Activated T-helper 17 cell treated with anti-CD3 and anti-CD28 coated beads, Interleukin-2, amount 50 U/mL, for 72 hours (primary cell): ENCODE data around the gene CTAG1A. TPM values are rescaled to one million over a fixed set of nuclear protein-coding genes. Genes with fewer than 3 reads are reported as not detected.
A peak's percentile ranks its signal among the peaks of the same experiment; 100 is the strongest.
"Not testable (repeated sequence)": the region's sequence is repeated elsewhere in the genome, so short reads cannot be mapped to it uniquely, and the experiment has no call there.

Source experiments
- ATAC-seq: fragments of 150-1000 bp; cut with Tn5 transposase; replicated peaks from 2 replicates; pipeline ENCODE4 v1.10.0; 2021; ENCODE audit warnings: mild to moderate bottlenecking, moderate library complexity
- H3K27ac Mint-ChIP-seq: one replicate; pipeline ENCODE4 v1.8.0; 2022; ENCODE audit warnings: mixed read lengths
- H3K27me3 Mint-ChIP-seq: one replicate; pipeline ENCODE4 v1.8.0; 2022; ENCODE audit warnings: mixed read lengths
- H3K36me3 Mint-ChIP-seq: one replicate; pipeline ENCODE4 v1.8.0; 2022; ENCODE audit warnings: low read depth, mild to moderate bottlenecking, mixed read lengths
- H3K4me1 Mint-ChIP-seq: one replicate; pipeline ENCODE4 v1.8.0; 2022; ENCODE audit warnings: mixed read lengths
- H3K4me3 Mint-ChIP-seq: one replicate; pipeline ENCODE4 v1.8.0; 2022; ENCODE audit warnings: mild to moderate bottlenecking, mixed read lengths
- H3K9me3 Mint-ChIP-seq: one replicate; pipeline ENCODE4 v1.8.0; 2022; ENCODE audit warnings: mixed read lengths
- total RNA-seq, 2 donors: library from RNA; stranded (reverse); gene quantifications; one replicate each; pipeline ENCODE4 v1.2.3, GENCODE V29; 2022

Gene CTAG1A
- total RNA-seq: not detected

DNA sequence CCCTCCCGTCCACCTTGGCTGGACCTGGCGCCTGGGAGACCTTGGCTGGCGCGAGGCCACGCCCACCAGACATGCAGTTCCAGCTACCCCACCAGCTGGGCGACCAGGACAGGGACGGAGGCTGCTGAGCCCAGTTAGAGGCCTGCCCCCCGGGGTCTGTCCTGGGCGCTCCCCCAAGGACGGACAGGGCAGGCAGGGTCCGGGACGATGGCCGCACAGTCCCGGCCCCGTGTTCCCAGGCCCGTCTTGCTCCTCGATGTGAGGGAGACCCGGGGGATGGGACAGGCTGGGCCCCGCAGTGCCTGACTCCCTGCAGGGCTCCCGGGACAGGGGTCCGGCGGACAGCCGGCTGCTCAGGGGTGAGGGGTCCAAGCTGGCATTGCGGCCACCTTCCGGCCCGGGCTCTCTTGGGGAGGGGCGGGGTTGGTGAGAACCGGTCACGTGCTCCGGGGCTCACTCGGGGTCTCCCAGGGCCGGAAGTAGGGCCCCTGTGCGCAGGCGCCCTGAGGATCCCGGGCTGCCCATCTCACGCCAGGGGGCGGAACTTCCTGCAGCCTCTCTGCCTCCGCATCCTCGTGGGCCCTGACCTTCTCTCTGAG, at the start of gene CTAG1A:
Gene CTAG1A, plus strand, starts transcription at position 549 of the 599 bp plus-strand sequence. CDS start 74 bp downstream, outside the sequence.
- H3K27me3 Mint-ChIP-seq, H3K9me3 Mint-ChIP-seq, ATAC-seq, H3K27ac Mint-ChIP-seq, H3K4me1 Mint-ChIP-seq, H3K36me3 Mint-ChIP-seq, H3K4me3 Mint-ChIP-seq: not testable (repeated sequence)

DNA sequence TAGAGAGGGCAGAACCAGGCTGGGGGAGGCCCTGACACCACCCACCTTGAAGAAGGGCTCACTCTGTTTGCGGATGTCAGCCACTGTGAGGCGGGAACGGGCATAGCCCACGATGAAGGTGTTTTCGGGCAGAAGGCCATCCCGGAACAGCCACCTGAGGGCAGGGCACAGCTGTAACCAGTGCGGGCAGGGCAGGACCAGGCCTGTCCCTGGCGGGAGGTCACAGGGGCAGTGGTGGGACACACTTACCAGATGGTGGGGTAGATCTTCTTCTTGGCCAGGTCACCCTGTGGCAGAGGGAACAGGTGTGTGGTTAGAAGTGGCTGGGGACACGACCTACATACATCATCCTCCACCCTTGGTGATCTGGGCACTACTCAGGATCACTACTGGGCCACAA, 49.0 kb upstream of the CTAG1A start:
- H3K4me3 Mint-ChIP-seq: no peak overlapping the region
- H3K4me1 Mint-ChIP-seq: no peaks in the 10 kb centered on the region
- peaks cover 24% of the 10 kb centered on the region for H3K36me3 Mint-ChIP-seq
- H3K9me3 Mint-ChIP-seq: no peaks in the 10 kb centered on the region
- H3K27ac Mint-ChIP-seq: no peak overlapping the region
- no peaks in the 10 kb centered on the region for H3K27me3 Mint-ChIP-seq
- ATAC-seq: no peak

DNA sequence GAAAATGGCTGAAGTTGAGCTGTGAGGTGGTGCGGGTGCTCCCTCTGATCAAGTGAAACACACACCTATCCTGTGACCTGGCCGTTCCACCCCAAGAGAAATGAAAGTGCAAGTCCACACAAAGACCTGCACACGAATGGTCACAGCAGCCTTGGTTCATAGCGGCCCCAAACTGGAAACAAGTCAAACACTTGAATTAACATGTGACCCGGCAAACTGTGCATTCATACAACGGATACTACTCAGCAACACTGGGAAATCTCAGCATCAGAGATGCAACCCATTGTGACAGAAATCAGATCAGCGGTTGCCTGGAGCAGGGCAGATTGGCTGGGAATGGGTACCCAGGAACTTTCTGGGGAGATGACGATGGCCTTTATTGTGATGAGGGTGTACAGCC, 45.9 kb upstream of the CTAG1A start:
- H3K27ac Mint-ChIP-seq: no peak overlapping the region
- no peaks in the 10 kb centered on the region for H3K27me3 Mint-ChIP-seq
- H3K9me3 Mint-ChIP-seq: no peaks in the 10 kb centered on the region
- ATAC-seq: no peak
- H3K4me1 Mint-ChIP-seq: peaks cover 5% of the 10 kb centered on the region
- no peak overlapping the region for H3K4me3 Mint-ChIP-seq
- peaks cover 26% of the 10 kb centered on the region for H3K36me3 Mint-ChIP-seq

DNA sequence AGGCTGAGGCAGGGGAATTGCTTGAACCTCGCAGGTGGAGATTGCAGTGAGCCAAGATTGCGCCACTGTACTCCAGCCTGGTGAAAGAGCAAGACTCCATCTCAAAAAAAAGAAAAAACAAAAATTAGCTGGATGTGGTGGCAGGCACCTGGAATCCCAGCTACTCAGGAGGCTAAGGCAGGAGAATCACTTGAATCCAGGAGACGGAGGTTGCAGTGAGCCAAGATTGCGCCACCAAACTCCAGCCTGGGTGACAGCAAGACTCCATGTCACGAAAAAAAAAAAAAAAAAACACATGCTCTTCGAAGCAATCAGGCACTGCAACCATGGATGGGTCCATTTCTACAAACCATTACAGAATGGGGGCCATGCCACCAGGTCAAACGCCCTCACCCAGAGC, 44.6 kb upstream of the CTAG1A start:
- H3K36me3 Mint-ChIP-seq: peaks cover 27% of the 10 kb centered on the region
- H3K27ac Mint-ChIP-seq, H3K4me1 Mint-ChIP-seq, H3K9me3 Mint-ChIP-seq, H3K27me3 Mint-ChIP-seq, ATAC-seq, H3K4me3 Mint-ChIP-seq: not testable (repeated sequence)

DNA sequence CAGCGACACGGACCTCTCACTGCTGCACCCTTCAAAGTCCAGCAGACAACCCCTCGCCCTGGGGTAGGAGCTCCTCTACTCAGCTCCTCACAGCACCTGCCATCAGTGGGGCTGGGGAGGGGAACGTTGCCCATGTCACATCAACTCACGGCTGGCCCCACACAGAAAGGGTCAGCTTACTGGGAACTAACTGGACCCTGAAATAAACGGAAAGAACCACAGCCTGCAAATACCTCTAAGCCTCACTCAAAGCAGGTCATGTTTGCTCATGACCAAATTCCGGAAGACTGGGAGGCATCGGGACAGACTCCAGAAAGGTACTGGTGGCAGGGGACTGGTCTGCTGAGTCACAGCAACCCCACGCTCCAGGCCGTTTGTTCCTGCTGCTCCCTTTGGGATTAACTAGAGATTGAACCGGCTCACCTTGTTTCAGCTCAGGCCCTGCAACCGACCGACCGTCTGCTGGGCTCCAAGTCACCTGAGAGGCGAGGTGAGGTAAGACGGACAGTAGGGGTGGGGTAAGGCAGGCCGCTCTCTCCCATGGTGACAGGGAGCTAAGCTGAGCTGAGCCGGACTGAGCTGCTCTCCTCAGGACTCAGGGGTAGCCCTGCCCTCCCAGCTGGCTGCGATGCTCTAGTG, 43.9 kb upstream of the CTAG1A start:
- Mint-ChIP-seq H3K27me3 (no peaks in the 10 kb centered on the region), H3K27ac (no peak overlapping the region), H3K4me3 (no peak overlapping the region), H3K36me3 (peaks cover 33% of the 10 kb centered on the region), H3K9me3 (no peaks in the 10 kb centered on the region), H3K4me1 (peaks cover 5% of the 10 kb centered on the region)
- ATAC-seq: no peak

DNA sequence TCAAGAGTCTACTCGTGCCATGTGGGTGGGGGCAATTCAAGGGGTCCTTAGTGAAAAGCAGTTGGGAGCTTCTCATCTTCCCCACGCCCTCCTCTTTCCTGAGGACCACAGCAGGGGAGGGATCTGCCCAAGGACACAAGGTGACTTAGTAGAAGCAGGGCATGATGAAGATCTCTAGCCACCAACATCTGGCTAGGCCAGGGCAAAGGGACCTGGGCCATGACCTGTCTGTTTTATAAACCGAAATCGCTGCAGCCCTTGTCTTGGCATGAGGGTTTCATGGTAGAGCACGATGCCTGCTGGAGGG, 43.4 kb upstream of the CTAG1A start:
- Mint-ChIP-seq H3K4me3 (peak overlapping the region; percentile 96), H3K4me1 (peaks cover 5% of the 10 kb centered on the region), H3K27me3 (no peaks in the 10 kb centered on the region), H3K27ac (peak overlapping the region; percentile 90), H3K36me3 (peaks cover 35% of the 10 kb centered on the region), H3K9me3 (no peaks in the 10 kb centered on the region)
- ATAC-seq: no peak

DNA sequence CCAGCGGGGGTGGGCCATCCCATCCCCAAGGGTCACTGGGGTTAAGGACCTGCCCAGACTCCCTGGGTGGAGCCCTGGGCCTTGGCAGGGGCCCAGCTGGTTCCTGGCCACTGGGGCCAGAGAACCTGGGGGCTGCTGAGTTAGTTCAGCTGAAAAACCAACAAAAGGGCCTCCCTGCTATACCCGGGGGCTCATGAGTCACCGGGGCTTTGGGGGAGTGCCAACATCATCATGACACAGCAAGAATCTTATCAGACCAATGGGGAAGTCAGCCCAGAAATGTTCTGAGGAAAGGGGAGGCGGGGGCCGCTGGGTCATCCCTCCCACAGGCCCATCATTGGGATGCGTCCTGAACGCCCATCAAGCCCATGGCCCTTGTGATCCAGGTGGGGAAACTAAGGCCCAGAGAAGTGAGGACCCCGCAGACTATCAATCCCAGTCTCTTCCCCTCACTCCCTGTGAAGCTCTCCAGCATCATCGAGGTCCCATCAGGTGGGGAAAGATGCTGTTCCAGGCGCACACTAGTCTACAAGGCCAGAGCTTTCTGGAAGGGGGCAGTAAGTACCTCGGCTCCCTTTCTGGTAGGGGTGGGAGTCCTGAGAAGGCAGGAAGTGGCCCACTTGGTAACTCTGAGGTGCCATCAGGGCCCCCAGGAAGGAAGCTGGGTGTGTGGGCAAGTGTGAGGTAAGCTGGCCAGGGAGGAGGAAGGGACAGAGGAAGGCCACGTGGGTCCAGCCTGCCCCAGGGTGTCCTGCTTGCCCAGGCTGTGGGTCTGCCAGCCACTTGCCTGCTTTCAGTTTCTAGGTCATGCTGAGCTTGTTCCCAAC, 42.8 kb upstream of the CTAG1A start:
- Mint-ChIP-seq H3K9me3 (no peaks in the 10 kb centered on the region), H3K36me3 (peaks cover 35% of the 10 kb centered on the region), H3K4me3 (peak overlapping the region; percentile 96), H3K27me3 (no peaks in the 10 kb centered on the region), H3K4me1 (peaks cover 5% of the 10 kb centered on the region), H3K27ac (peak overlapping the region; percentile 90)
- peak; percentile 10 for ATAC-seq

DNA sequence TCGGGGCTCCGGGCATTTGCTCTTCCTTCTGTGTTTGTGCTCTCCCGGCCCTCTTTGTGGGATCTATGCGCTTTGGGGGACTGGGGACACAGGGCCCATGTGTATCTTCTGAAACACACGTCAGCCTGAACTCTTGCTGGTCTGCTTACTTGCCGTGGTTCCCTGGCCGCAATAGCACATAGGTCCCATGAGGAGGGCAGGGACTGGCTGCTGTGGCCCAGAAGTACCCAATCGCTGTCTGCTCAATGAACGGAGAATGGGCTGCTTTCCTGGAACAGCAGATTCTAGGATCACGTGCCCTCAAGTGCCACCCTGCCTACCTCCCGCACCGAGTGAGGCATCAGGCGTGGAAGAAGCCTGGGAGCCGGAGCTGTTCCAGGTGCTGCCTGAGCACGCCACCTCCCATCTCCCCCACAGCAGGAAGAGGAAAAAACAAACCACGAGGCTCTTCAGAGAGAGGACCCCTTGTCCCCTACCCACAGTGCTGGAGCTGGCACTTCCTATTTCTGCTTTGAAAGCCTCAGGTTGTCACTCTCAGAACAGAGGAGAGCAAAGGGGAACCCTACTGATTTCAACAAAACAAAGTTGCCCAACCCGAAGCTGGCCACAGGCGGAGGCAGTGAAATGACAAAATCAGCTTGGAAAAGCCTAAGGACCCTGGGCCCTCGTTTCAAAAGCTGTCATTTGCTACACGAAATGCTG, 42.1 kb upstream of the CTAG1A start:
- H3K4me3 Mint-ChIP-seq: peak overlapping the region; percentile 96
- H3K27ac Mint-ChIP-seq: peak overlapping the region; percentile 90
- peaks cover 5% of the 10 kb centered on the region for H3K4me1 Mint-ChIP-seq
- no peaks in the 10 kb centered on the region for H3K27me3 Mint-ChIP-seq
- ATAC-seq: no peak
- no peaks in the 10 kb centered on the region for H3K9me3 Mint-ChIP-seq
- peaks cover 37% of the 10 kb centered on the region for H3K36me3 Mint-ChIP-seq

DNA sequence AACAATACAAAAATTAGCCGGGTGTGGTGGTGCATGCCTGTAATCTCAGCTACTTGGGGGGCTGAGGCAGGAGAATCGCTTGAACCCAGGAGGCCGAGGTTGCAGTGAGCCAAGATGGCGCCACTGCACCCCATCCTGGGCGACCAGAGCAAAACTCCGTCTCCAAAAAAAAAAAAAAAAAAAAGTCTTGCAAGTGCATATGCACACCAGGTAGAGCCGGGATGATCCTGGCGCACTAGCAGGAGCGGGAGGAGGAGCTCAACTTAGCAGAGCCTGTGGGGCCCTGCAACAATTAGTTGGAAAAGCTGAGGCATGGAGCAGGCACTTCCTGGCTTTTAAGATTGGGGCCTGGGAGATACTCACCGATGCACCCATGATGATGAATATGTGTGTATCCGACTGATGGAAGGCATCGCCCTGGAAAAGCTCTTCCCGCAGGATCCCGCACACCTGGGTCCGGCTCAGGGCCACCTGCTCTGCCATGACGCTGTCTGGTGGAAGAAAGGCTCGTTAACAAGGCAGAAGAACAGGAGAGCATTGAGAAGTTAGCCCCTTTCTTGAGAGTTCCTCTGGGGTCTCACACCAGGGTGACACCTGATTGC, 39.2 kb upstream of the CTAG1A start:
- ATAC-seq: no peak
- Mint-ChIP-seq H3K27ac (no peak overlapping the region), H3K4me3 (peak overlapping the region; percentile 96), H3K4me1 (peaks cover 19% of the 10 kb centered on the region), H3K27me3 (no peaks in the 10 kb centered on the region), H3K36me3 (peaks cover 46% of the 10 kb centered on the region), H3K9me3 (no peaks in the 10 kb centered on the region)

DNA sequence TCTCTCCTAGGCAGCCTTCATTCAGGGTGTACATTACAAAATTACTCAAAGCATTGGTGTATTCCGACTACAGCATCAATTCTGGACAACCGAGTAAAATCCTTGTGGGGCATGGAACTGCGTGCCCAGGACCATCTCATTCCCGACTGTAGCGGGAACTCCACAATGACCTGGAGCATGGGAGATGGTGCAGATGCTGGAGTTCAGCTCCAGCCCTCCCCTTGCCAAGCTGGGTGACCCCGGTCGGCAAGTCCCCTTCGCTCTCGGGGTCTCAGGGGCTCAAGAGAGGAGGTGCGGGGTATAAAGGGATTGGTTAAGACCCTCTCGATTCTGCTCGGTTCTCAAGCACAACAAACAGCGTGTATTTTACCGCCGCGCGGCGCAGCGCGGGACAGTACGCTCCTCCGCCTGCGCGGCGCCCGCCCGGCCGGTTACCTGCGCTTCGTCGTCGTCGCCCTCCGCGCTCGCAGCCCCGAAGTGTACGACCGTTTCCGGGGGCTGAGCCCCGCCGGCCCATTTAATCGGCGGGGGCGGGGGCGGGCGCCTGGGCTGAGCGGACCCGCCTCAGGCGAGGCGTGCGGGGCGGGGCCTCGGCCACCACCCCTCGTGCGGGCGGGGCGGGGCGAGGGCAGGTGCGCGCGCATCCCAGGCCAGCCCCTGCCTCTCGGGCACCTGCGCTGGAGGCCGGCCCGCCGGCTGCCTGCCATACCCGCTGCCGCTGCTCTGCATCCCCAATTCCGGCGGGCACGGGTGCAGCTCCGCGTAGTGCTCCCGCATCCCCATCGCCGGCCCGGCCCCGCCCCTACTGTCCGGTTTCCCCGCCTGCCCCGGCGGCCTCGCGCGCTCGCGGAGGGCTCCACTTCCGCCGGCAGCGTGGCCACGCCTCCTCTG, 38.3 kb upstream of the CTAG1A start, which contains the start of gene G6PD:
Gene G6PD, minus strand, starts transcription at position 493 of the 891 bp plus-strand sequence. CDS start 691 bp downstream, outside the sequence.
- Mint-ChIP-seq H3K27ac (peak within 1 kb of the TSS; percentile 92), H3K4me3 (peak within 1 kb of the TSS; percentile 96), H3K36me3 (peaks cover 52% of the 10 kb centered on the region), H3K9me3 (no peaks in the 10 kb centered on the region), H3K27me3 (no peaks in the 10 kb centered on the region), H3K4me1 (peaks cover 19% of the 10 kb centered on the region)
- ATAC-seq: peak; percentile 76

DNA sequence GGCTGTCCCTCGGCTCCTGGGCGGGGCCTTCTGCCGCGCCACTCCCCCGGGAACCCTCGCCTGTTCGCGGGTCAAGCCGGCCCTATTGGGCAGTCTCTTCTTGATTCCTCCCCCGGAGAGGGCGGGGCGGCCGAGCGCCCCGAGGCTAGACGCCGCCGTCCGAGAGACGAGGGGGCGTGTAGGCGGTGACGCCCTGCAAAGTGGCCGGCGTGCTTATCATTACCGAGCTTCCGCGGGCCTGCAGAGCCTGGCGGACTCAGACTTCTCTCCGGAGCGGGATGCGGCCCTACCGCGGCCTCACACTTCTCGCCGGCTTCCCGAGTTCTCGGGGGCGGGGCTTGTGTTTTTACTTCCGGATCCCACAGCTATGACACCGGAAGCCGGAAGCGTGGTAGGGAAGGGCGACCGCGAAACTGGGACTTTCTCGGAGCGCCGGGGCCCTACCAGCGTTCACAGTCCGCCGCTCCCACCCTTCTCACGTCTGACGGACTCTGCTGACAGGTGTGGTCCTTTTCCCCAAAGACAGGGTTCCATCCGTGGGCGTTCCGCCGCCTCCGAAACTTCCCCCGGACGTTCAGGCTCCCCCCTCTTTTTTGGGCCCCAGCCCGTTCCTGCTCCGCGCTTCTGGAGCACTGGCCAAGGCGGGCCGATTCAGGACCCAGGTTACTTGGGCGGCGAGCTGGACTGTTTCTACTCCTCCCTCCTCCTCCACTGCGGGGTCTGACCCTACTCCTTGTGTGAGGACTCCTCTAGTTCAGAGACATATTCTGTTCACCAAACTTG, 37.5 kb upstream of the CTAG1A start, which contains the start of gene IKBKG:
Gene IKBKG, plus strand, starts transcription at position 376 of the 783 bp plus-strand sequence. CDS start 4,383 bp downstream, outside the sequence.
- Mint-ChIP-seq H3K27ac (peak within 1 kb of the TSS; percentile 92), H3K4me3 (peak within 1 kb of the TSS; percentile 96), H3K36me3 (peaks cover 57% of the 10 kb centered on the region), H3K4me1 (peaks cover 19% of the 10 kb centered on the region), H3K9me3 (no peaks in the 10 kb centered on the region), H3K27me3 (no peaks in the 10 kb centered on the region)
- ATAC-seq: peak; percentile 91

DNA sequence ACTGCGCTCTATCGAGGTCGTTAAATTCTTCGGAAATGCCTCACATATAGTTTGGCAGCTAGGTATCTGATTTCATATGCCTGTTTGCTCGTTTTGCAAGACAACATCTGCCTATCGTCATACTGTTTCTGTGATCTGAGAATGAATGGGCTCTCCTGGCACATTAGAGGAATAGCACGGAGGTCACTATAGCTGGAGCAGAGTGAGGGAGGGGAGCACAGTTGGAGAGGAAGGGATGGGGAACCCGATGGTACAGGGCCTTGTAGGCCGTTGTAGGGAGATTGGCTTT, 37.0 kb upstream of the CTAG1A start:
- H3K27ac Mint-ChIP-seq: peak overlapping the region; percentile 92

DNA sequence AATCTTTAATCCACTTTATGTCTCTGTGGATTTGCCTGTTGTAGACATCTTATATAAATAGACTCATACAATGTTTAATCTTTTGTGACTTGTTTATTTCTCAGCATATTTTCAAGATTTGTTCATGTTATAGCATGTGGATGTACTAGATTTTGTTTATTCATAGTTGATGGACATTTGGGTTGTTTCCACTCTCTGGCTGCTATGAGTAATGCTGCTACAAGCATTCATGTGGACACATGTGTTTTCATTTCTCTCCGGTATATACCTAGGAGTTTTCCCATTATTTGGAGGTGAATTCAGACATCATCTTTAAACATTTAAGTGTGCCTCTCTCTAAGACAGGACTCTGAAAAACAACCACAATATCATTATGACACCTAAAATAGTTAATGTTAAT, 35.2 kb upstream of the CTAG1A start:
- Mint-ChIP-seq H3K36me3 (peaks cover 60% of the 10 kb centered on the region), H3K4me1 (peaks cover 14% of the 10 kb centered on the region), H3K4me3 (peak overlapping the region; percentile 96), H3K9me3 (no peaks in the 10 kb centered on the region), H3K27me3 (no peaks in the 10 kb centered on the region), H3K27ac (peak overlapping the region; percentile 71)
- no peak for ATAC-seq

More for the DNA sequence above, 37.0 kb upstream of the CTAG1A start:
- Mint-ChIP-seq H3K36me3 (peaks cover 54% of the 10 kb centered on the region), H3K9me3 (no peaks in the 10 kb centered on the region), H3K4me3 (peak overlapping the region; percentile 96), H3K27me3 (no peaks in the 10 kb centered on the region), H3K4me1 (peaks cover 15% of the 10 kb centered on the region)
- no peak for ATAC-seq
